Measurements from ENCODE around the gene ZNF423. TPM values are rescaled to one million over a fixed set of nuclear protein-coding genes. Genes with fewer than 3 reads are reported as not detected.

Gene ZNF423
- polyA plus RNA-seq, 1 of the 3 experiments (the other 2 are of a cell fraction): 1.2 TPM

DNA sequence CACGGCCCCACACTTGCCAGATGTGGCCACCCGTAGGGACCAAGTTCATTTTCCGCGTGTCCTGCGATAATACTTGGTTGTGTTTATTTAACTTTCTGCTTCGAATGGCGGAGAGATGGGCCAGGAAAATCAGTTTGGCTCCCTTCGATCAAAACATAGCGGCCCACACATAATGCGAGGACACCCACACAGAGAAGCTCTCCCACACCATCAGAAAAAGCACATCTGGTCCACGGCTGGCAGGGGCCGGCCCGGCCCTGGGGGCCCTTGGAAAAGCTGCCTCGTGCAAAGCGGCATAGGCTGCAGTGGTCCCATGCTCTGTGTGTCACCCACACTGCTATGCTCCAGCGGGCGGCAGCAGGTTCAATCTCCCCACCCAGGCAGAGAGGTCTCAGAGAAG lies 46.9 kb downstream of the ZNF423 start:
- peak; percentile 67 for DNase-seq
- H2AFZ ChIP-seq (ENCODE audit: low read depth): no peak overlapping the region
- H3K27me3 ChIP-seq (ENCODE audit: insufficient read depth): no peaks in the 10 kb centered on the region
- ChIA-PET POLR2A (no interaction called here), CTCF (interaction anchor here (0.9 to 6.5 kb wide), 5 partner anchors 8 to 400 kb away, joined by 3 to 27 read pairs (median 4); no protein-coding TSS in a partner anchor)
- no peak overlapping the region for H3K4me2 ChIP-seq
- H3K9ac ChIP-seq: no peak overlapping the region
- H3K4me3 ChIP-seq (ENCODE audit: low read depth in 2 of 2, low read length in 1 of 2): no peak overlapping the region
- no peaks in the 10 kb centered on the region for H3K9me3 ChIP-seq
- H3K79me2 ChIP-seq (ENCODE audit: insufficient read depth): no peaks in the 10 kb centered on the region
- no peak for TF ChIP-seq JUND (IDR thresholded peaks at IDR 0.05)
- no peak for TF ChIP-seq MEF2A (IDR thresholded peaks at IDR 0.05; ENCODE audit: borderline replicate concordance, low read depth)
- no peak for TF ChIP-seq GATA2 (CRISPR knock-in tag; IDR thresholded peaks at IDR 0.05)
- no peak for TF ChIP-seq NFIC (IDR thresholded peaks at IDR 0.05; ENCODE audit: borderline replicate concordance)
- TF ChIP-seq, protein P1, sequence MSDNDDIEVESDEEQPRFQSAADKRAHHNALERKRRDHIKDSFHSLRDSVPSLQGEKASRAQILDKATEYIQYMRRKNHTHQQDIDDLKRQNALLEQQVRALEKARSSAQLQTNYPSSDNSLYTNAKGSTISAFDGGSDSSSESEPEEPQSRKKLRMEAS (IDR thresholded peaks at IDR 0.05; ENCODE audit: low read depth): no peak
- TF ChIP-seq FOXM1 (IDR thresholded peaks at IDR 0.05; ENCODE audit: low read depth): no peak
- TF ChIP-seq YY1 (IDR thresholded peaks at IDR 0.05; ENCODE audit: low read depth): no peak
- TF ChIP-seq, protein P2, sequence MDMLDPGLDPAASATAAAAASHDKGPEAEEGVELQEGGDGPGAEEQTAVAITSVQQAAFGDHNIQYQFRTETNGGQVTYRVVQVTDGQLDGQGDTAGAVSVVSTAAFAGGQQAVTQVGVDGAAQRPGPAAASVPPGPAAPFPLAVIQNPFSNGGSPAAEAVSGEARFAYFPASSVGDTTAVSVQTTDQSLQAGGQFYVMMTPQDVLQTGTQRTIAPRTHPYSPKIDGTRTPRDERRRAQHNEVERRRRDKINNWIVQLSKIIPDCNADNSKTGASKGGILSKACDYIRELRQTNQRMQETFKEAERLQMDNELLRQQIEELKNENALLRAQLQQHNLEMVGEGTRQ (IDR thresholded peaks at IDR 0.05; ENCODE audit: borderline replicate concordance, low read depth, low read length): no peak
- no peak for TF ChIP-seq POLR2AphosphoS5 (IDR thresholded peaks at IDR 0.05; ENCODE audit: low read depth, low read length)
- no peak for TF ChIP-seq CHD2 (IDR thresholded peaks at IDR 0.05; ENCODE audit: low read length, partially characterized antibody)
- TF ChIP-seq, protein P3, sequence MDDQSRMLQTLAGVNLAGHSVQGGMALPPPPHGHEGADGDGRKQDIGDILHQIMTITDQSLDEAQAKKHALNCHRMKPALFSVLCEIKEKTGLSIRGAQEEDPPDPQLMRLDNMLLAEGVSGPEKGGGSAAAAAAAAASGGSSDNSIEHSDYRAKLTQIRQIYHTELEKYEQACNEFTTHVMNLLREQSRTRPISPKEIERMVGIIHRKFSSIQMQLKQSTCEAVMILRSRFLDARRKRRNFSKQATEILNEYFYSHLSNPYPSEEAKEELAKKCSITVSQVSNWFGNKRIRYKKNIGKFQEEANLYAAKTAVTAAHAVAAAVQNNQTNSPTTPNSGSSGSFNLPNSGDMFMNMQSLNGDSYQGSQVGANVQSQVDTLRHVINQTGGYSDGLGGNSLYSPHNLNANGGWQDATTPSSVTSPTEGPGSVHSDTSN (IDR thresholded peaks at IDR 0.05): no peak
- no peak for TF ChIP-seq MXI1 (IDR thresholded peaks at IDR 0.05; ENCODE audit: low read depth, low read length)
- TF ChIP-seq TCF12 (IDR thresholded peaks at IDR 0.05): no peak
- peak overlapping the region in 1 of 2 experiments; percentile 94; a peak in 1 of 4 replicates for H3K27ac ChIP-seq (ENCODE audit: low read depth in 2 of 2, low read length in 1 of 2)
- no peaks in the 10 kb centered on the region for H3F3A ChIP-seq (replicated peaks; ENCODE audit: insufficient read depth)
- H3K4me1 ChIP-seq (ENCODE audit: control insufficient read depth in 1 of 2, insufficient read depth in 2 of 2, low read depth in 1 of 2, low read length in 1 of 2): peaks cover 0 to 53% of the 10 kb centered on the region in 2 experiments; a peak in 2 of 4 replicates
- H3K9me2 ChIP-seq: no peaks in the 10 kb centered on the region
- H3K36me3 ChIP-seq (replicated peaks in 1 of 2; ENCODE audit: control insufficient read depth in 1 of 2, insufficient read depth in 2 of 2, low read length in 1 of 2): no peaks in the 10 kb centered on the region
- WGBS (ENCODE audit: low lambda C conversion rate): 68% methylated on average over 10 of the region's 17 CpGs
- 0 out of 2 replicates have a peak, but pooled peaks cover 4% of the 10 kb centered on the region for H4K20me1 ChIP-seq (ENCODE audit: insufficient read depth)

DNA sequence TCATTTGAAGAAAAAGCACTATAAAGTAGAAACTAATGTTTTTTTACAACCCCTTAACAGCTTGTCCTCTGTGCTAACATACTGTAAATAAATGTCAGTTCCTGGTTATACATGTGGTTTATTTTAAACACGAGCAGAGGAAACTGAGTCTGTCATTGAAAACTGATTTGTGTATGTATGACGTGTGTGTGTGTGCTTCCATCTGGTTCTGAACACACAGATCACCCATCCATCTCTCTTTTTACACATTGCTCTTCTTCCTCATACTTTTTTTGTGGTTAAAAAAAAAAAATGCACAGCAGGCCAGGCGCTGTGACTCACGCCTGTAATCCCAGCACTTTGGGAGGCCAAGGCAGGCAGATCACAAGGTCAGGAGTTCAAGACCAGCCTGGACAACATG lies 49.5 kb downstream of the ZNF423 start:
- CTCF ChIA-PET: interaction anchor here (1.6 kb wide), 1 partner anchor 51 kb away, joined by 6 read pairs; no protein-coding TSS in a partner anchor
- Histone ChIP-seq H3K27me3 (ENCODE audit: insufficient read depth) (no peaks in the 10 kb centered on the region), H3K9me2 (no peaks in the 10 kb centered on the region), H3K4me2 (no peak overlapping the region), H3K9ac (no peak overlapping the region), H3K79me2 (ENCODE audit: insufficient read depth) (no peaks in the 10 kb centered on the region), H3K27ac (ENCODE audit: low read depth in 2 of 2, low read length in 1 of 2) (no peak overlapping the region), H3K4me3 (ENCODE audit: low read depth in 2 of 2, low read length in 1 of 2) (no peak overlapping the region), H3F3A (replicated peaks; ENCODE audit: insufficient read depth) (no peaks in the 10 kb centered on the region), H3K4me1 (ENCODE audit: control insufficient read depth in 1 of 2, insufficient read depth in 2 of 2, low read depth in 1 of 2, low read length in 1 of 2) (peaks cover 0 to 36% of the 10 kb centered on the region in 2 experiments; a peak in 2 of 4 replicates), H4K20me1 (ENCODE audit: insufficient read depth) (no peaks in the 10 kb centered on the region), H3K36me3 (replicated peaks in 1 of 2; ENCODE audit: control insufficient read depth in 1 of 2, insufficient read depth in 2 of 2, low read length in 1 of 2) (no peaks in the 10 kb centered on the region), H2AFZ (ENCODE audit: low read depth) (no peak overlapping the region), H3K9me3 (no peaks in the 10 kb centered on the region)
- POLR2A ChIA-PET: interaction anchor here (0.7 kb wide), 1 partner anchor 15 kb away, joined by 3 read pairs; no protein-coding TSS in a partner anchor
- no peak for DNase-seq
- 42% methylated on average over 4 of the region's 4 CpGs for WGBS (ENCODE audit: low lambda C conversion rate)
- TF ChIP-seq POLR2AphosphoS5 (IDR thresholded peaks at IDR 0.05; ENCODE audit: low read depth, low read length): no peak
- TF ChIP-seq RXRA (IDR thresholded peaks at IDR 0.05; ENCODE audit: borderline replicate concordance, low read depth): no peak
- no peak for TF ChIP-seq TCF12 (IDR thresholded peaks at IDR 0.05)
- TF ChIP-seq FOSL2 (IDR thresholded peaks at IDR 0.05; ENCODE audit: borderline replicate concordance, low read depth): no peak
- TF ChIP-seq RFX5 (IDR thresholded peaks at IDR 0.05; ENCODE audit: low read length): no peak
- TF ChIP-seq, protein P4, sequence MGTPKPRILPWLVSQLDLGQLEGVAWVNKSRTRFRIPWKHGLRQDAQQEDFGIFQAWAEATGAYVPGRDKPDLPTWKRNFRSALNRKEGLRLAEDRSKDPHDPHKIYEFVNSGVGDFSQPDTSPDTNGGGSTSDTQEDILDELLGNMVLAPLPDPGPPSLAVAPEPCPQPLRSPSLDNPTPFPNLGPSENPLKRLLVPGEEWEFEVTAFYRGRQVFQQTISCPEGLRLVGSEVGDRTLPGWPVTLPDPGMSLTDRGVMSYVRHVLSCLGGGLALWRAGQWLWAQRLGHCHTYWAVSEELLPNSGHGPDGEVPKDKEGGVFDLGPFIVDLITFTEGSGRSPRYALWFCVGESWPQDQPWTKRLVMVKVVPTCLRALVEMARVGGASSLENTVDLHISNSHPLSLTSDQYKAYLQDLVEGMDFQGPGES (IDR thresholded peaks at IDR 0.05; ENCODE audit: low read depth, low read length): no peak
- TF ChIP-seq TAF1 (IDR thresholded peaks at IDR 0.05; ENCODE audit: borderline replicate concordance, low read depth, low read length): no peak
- no peak for TF ChIP-seq MXI1 (IDR thresholded peaks at IDR 0.05; ENCODE audit: low read depth, low read length)
- TF ChIP-seq EP300 (IDR thresholded peaks at IDR 0.05; ENCODE audit: borderline replicate concordance in 1 of 2, low read depth in 1 of 2, low read length in 1 of 2): no peak
- TF ChIP-seq, protein P3 (IDR thresholded peaks at IDR 0.05): no peak
- TF ChIP-seq JUND (IDR thresholded peaks at IDR 0.05): no peak
- TF ChIP-seq SIN3A (IDR thresholded peaks at IDR 0.05; ENCODE audit: borderline replicate concordance, low read depth, low read length): no peak
- no peak for TF ChIP-seq FOXJ3 (CRISPR knock-in tag; IDR thresholded peaks at IDR 0.05)
- TF ChIP-seq, protein P5, sequence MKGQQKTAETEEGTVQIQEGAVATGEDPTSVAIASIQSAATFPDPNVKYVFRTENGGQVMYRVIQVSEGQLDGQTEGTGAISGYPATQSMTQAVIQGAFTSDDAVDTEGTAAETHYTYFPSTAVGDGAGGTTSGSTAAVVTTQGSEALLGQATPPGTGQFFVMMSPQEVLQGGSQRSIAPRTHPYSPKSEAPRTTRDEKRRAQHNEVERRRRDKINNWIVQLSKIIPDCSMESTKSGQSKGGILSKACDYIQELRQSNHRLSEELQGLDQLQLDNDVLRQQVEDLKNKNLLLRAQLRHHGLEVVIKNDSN (IDR thresholded peaks at IDR 0.05; ENCODE audit: borderline replicate concordance, low read depth): no peak
